Stimulated activated CD4-positive, alpha-beta T cell treated with anti-CD3 and anti-CD28 coated beads, Interleukin-1b, Interleukin-23, amount 100 ng/mL, for 4 hours (primary cell): ENCODE measurements around the gene MAP7D3.
"Not testable (repeated sequence)": the region's sequence is repeated elsewhere in the genome, so short reads cannot be mapped to it uniquely, and the experiment has no call there.

Experiments used
- DNase-seq, 2 donors: peaks; one replicate each; pipeline ENCODE4 v3.0.0-alpha.2; 2020; ENCODE audit warnings: low read depth in 2 of 2

The MAP7D3 gene, protein sequence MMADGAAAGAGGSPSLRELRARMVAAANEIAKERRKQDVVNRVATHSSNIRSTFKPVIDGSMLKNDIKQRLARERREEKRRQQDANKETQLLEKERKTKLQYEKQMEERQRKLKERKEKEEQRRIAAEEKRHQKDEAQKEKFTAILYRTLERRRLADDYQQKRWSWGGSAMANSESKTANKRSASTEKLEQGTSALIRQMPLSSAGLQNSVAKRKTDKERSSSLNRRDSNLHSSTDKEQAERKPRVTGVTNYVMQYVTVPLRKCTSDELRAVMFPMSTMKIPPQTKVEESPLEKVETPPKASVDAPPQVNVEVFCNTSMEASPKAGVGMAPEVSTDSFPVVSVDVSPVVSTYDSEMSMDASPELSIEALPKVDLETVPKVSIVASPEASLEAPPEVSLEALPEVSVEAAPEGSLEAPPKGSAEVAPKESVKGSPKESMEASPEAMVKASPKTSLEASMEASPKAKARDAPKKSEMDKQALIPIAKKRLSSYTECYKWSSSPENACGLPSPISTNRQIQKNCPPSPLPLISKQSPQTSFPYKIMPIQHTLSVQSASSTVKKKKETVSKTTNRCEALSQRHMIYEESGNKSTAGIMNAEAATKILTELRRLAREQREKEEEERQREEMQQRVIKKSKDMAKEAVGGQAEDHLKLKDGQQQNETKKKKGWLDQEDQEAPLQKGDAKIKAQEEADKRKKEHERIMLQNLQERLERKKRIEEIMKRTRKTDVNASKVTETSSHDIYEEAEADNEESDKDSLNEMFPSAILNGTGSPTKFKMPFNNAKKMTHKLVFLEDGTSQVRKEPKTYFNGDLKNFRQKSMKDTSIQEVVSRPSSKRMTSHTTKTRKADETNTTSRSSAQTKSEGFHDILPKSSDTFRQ

DNA sequence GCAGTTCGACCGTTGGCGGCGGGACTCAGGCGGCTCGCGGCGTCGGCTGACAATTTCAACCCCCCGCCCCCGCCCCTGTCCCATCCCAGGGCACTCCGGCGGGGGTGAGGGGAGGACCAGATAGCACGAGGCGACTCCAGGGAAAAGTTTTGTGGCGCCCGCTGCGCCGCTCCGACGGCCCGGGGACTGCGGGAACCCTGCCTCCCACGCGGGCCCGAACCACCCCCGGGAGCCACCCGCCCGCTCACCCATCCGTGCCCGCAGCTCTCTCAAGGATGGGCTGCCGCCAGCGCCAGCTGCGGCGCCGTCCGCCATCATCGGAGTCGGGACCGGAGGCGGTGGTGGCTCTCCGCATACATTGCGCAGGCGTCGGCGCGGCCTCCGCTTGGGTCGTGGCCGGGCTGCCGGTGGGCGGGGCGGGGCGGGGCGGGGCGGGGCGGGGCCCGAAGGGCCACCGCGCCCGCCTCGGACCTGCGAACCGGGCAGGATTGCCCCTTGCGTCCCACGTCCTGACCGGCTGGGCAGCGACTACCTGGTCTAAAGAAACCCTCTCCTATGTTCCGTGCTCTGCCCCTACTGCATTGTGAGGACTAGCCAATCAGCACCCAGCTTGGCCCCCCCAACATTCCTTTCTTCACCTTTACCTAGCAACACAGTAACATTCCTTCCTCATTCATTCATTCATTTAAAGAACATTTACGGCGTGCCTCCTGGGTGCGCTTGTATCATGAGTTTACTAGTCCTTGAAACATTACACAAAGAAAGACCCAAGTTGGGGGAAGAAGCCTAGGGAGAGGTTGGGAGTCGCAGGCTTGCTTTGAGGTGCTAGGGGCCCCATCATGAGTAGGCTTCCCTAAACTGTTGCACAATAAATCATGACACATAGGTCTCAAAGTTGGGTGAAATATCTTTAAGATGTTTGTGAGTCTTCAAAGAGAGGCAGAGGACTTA, at the start of gene MAP7D3:
Gene MAP7D3, minus strand, starts transcription at position 360 of the 951 bp plus-strand sequence. Its CDS starts 42 bp downstream, at position 318.
- DNase-seq: peak; percentile 51 to 54

DNA sequence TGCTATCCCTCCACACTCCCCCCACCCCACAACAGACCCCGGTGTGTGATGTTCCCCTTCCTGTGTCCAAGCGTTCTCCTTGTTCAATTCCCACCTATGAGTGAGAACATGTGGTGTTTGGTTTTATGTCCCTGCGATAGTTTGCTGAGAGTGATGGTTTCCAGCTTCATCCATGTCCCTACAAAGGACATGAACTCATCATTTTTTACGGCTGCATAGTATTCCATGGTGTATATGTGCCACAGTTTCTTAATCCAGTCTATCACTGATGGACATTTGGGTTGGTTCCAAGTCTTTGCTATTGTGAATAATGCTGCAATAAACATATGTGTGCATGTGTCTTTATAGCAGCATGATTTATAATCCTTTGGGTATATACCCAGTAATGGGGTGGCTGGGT, 49.5 kb upstream of the MAP7D3 start, which contains the start of gene ADGRG4:
Gene ADGRG4, plus strand, starts transcription at position 243 of the 400 bp plus-strand sequence. CDS start 7,815 bp downstream, outside the sequence.
- not testable (repeated sequence) for DNase-seq

DNA sequence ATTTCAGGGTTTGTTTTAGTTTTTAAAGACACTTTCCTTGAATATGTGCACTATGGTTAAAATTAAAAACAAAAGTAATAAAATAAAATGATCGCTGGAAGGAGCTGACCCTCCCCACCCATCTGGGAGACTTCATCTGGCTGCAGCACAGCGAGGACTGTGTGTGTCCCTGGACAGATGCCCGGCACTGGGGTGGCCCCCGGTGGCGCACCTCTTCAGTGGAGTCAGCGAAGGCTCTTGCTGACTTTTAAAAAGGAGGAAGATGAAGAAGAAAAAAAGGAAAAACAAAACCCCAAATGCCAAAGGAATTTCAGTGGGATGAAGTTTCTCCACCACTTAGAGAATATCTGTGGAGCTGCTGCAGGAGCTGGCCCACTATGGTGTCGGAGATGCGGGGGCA, 44.2 kb upstream of the MAP7D3 start:
- DNase-seq: no peak

DNA sequence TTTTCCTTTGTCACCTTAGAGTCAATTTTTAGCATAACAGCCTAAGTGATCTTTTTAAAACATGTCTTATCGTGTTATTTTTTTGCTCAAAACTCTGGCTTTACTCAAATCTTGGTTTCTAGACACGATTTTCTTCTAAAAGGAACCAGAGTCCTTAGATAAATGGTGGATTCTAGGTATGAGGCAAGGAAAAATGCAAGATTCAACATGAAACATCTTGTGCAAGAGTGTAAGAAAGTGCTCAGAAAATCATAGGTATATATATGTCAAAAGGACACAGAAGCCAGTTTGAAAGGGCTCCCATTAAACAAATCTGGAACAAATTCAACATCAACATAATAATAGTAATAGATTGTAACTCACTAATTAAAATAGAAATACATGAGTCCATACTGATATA, 41.5 kb upstream of the MAP7D3 start:
- DNase-seq: no peak

DNA sequence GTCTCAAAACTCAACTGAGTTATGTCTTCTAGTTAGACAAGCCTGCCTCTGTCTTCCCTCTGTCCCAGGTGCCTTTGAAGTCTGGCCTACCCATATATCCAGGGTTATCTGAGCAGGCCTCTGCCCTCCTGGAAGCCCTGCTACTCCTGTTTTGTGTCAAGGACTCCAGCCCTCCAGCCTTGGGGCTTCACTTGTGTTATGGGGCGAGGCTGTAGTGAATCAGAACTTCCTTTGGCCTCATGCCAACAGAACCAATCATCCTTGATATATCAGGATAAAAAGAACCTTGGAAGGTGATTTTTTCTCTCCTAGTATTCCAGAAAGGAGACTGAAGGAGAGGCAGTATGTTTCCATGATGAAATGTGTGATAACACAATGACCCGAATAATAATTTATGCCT, 40.6 kb upstream of the MAP7D3 start:
- DNase-seq: no peak

DNA sequence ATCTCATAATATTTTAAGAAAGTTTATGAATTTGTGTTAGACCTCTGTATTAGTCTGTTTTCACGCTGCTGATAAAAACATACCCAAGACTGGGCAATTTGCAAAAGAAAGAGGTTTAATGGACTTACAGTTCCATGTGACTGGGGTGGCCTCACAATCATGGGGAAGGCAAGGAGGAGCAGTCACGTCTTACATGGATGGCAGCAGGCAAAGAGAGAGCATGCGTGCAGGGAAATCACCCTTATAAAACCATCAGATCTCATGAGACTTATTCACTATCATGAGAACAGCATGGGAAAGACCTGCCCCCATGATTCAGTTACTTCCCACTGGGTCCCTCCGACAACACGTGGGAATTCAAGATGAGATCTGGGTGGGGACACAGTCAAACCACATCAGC, 35.2 kb upstream of the MAP7D3 start:
- DNase-seq: not testable (repeated sequence)

DNA sequence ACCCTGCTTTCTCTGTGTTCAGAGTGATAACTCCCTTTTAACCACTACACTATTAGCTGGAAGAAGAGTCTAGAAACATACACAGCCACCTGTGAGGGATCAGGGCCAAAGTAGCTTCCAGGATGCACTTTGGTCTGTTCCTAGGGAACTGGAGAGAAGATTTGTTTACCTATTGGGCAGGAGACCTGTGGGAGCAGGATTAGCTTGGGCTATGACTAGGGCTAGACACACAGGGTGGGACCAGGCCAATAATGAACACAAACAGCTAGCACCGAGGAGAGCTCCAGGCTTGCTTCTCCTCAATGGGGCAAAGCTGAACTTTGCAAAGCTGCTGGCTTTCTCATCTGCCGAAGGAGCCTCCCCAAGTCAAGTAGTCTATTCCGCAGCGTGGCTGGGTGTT, 24.4 kb upstream of the MAP7D3 start:
- no peak for DNase-seq

DNA sequence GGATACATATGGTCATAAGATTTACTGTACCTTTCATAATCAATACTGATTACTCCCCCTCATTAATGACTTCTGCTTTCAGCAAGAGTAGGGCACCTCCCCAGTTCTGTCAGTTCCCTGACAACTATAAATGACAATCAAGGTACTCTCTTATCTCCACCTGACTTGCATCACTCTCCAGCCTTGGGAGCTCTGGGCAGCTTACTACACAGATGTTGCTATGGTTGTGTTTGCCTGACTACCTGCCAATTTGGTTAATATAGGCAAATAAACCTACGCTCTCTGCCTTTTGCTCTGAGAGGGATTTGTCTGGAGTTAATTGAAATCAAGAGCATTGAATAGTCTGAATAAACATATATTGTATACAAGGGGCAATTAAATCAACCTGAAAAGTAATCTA, 22.8 kb upstream of the MAP7D3 start:
- DNase-seq: no peak

DNA sequence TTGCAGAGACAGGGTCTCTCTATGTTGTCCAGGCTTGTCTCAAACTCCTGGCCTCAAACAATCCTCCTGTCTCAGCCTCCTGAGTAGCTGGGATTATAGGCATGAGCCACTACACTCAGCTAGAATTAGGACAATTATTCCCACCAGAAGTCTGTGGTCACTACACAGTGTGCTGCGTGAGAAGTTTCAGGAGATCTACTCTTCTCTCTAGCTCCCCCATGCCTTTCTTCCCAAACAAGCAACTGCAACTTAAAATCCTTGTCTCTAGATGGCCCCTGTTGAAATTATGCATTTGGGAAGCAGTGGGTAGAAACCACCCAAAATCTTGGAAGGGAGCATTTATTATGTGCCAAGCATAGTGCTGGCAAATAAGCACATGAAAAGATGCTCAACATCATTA, 21.1 kb upstream of the MAP7D3 start:
- DNase-seq: no peak

DNA sequence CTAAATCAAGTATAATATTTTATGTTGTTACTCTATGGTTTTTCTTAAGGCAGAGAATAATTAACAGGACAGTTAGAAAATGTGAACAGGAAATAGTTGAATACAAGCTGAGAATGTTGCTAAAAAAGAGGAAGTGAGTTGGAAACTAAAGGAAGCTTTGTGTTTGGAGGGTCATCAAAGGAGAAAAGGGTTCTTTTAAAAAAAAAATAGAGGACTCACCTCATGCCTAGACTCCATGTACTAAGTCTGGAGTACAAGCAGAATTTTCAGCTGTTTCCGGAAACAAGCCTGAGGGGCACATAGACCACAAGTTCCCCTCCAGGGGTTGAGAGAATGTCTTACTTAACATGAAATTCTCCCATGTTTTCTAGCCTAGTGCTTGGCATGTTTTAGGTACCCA, 20.1 kb upstream of the MAP7D3 start:
- DNase-seq: no peak

DNA sequence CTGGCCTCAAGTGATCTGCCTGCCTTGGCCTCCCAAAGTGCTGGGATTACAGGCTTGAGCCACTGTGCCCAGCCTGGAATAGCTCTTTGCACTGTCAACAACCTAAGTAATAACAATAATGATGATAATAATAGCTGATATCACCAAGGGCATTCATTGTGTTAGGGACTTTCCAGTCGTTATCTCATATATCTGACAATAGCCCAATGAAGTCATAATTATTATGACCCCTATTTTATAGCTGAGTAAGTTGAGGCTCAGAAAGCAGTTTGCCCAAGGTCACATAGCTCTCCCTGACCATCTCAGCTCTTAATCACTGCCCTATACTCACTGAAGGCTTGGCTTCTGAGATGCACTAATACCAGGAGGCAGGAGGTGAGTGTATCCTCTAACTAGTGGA, 18.7 kb upstream of the MAP7D3 start:
- DNase-seq: no peak

DNA sequence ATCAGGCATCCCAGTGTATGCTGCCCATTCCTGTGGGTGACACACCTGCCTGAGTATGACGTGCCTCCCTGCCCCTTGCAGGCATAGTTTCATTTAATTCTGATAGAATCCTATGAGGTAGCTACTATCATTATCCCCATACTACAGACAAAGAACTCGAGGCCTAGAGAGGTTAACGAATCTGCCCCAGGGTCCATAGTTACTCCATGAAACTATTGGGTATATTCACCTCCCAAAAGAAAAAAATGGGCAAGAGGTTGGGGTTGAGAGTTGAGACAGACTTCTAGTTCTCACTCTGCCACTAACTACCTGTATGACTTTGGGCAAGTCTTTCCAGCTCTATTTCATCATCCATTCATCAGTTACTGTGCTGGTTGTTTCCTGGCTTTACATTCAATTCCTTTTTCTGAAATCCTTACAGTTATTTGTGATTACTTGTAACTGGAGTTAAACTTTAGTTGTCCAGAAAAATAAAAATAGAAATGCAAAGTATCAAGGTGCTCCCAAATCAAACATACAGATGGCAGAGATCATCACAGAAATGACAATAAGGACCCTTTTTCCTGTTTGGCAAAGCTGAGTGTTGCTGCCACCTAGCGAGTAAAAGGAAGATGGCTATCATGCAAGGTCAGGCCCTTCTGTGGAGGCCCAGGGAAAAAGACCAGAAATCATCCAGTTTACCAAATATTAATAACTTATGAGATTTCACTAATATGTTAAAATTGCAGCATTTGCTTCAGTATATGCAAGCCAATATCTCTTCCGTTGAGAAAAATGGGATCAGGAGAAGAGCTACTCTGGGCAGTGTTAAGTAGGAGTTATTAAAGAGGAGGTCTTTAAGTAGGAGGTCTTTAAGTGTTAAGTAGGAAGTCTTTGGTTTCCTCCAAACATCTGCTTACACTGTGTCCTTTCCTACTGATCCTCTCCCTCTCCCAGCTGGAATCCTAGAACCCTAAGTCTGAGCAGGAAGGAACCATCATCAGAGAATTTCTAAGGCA, 17.1 kb upstream of the MAP7D3 start:
- DNase-seq: peak; percentile 6 to 34

DNA sequence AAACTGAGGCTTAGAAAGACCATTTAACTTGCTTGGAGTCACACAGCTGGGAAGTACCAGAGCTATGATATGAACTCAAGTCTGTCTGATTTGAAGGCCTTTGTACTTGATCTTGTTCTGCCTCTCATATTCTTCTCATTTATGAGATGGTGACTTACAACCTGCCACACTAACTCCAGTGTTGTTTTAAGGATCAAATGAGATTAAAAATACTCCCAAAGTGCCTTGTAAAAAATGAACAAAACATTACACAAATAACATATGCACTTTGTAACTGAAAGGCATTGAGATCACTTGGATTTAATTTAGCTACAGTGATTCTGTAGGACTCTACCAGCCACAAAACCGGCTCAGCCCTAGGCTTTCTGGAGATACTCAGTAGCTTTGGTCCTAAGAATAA, 15.6 kb upstream of the MAP7D3 start:
- no peak for DNase-seq

DNA sequence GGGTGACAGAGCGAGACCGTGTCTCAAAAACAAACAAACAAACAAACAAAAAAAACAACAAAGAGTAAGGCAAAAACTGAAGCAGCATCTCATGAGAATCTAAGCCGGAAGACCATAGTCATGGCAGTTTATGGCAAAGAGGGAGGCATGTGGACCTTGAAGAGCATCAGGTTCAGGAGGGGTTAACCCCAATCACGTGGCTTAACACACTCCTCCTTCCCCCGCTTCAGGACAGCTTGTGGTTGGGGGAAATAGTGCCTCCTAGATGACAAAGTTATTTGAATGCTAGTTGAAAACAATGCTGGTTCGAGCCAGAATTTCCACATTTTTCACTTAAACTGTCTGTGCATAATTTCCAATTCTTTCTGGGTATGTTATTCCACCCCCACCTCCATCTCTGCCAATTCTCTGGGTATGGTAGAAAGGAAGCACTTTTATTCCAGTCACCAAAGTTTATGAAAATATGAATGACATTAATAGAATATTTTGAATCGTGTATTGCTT, 11.7 kb upstream of the MAP7D3 start:
- DNase-seq: no peak

DNA sequence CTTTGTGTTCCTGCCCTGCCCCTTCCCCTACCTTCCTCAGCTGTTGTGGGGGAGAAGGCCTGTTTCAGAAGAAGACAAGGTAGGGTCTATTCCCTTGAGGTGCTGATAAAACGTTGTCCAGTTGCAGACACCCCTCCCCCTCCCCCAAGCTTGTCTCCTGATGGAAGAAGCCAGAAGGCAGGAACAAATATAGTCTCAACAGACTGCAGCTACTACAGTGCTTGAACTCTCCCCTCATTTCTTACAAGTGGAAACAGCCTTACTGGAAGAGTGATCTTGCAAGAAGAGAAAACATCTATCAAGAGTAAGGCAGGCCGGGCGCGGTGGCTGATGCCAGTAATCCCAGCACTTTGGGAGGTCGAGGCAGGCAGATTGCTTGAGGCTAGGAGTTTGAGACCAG, 11.0 kb upstream of the MAP7D3 start:
- DNase-seq: no peak

DNA sequence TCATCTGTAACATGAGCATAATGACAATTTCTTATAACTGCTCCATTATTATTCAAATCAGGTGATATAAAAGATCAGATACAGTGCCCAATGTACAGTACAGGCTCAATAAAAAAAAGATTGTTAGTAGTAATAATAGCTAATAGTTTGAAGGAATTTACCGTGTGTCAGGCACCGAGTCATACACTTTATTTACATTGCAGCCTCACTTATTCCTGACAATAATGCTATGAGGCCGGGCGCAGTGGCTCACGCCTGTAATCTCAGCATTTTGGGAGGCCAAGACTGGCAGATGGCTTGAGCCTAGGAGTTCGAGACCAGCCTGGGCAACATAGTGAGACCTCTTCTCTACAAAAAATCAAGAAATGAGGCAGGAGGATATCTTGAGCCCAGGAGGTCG, 10.1 kb upstream of the MAP7D3 start:
- DNase-seq: no peak

DNA sequence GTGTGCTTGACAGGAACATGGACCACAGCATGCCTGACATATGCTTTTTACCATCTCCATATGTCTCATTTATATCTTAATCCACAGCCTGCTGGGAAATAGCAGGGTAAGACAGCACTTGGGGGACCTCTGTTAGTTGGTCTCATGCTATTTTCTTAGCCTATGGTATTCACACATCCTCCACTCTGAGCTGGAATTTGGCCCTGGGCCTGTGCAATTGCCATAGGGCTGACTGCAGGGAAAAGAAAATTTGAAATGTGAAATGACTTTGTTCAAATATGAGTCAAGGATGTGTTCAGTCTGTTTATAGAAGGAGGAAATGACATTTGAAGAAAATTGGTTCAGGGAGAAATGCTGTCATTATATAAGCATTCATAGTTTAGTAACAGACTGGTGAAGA, 9.6 kb upstream of the MAP7D3 start:
- DNase-seq: no peak

DNA sequence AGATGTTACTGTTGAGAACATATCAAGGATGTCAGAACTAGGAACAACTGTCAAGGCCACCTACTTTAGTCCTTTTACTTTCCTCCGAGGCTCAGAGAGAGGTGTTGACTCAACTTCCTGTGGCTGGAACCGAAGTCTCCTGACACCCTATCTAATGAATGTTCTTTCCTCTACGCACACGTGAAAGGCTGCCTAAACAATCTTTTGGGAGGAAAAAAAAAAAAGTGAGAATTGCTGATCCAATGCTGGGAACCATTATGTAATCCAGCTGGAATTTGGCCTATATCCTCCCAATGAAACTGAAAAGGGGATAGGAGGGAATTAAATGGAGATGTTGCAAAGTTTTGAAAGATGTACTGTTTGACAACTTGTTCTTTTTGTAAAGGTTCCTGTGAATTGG, 8.3 kb upstream of the MAP7D3 start:
- DNase-seq: no peak

DNA sequence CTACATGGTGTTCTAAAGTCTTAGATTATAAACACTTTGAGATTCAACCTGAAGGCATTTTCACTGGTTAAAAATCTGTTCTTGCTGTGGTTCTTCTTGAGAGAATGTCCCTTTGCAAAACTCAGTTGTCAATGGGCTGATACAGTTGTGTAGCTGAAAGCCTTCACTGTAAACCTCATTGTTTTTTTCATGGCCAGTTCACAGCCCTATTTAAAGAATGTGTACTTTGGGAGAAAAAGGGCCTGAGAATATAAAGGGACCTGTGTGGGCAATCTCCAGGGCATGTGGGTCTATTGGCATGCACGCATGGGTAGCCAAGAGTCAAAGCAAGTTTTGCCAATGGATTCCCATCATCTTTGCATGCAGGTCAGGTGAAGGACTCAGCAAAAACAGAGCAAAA, 7.8 kb upstream of the MAP7D3 start:
- DNase-seq: no peak

DNA sequence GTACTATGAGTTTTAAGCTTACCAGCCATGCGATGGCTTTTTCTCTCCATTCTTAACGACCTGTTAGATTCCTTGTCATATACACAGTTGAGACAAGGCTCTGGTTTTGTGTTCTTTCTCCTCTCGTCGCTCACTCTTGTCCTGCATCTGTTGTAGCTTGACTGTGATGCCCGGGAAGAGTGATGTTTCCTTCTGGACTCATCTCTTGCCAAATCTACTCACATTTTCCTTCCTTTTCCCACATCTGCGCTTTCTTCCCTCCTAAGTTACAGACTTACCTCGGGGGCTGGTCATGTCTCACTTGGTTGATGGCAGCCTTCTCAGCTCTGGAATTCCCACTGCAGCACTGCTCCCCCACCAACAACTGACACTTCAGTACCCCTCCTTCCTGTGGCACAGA, 4.8 kb upstream of the MAP7D3 start:
- no peak for DNase-seq
